Prostate gland (tissue), 2 donors: ENCODE data around the gene RNF213.

Experiments used
- CTCF ChIP-seq, 4 experiments: fragments of 200-600 bp in 2 of 4; fragments of 450-650 bp in 2 of 4; sonication (generic) in 2 of 4; IDR thresholded peaks; 1 replicate in 3 of 4; 2 replicates in 1 of 4; pipeline ENCODE4 v1.5.1; 2016 to 2019; ENCODE audit warnings: antibody characterized with exemption in 4 of 4, mild to moderate bottlenecking in 2 of 4, moderate library complexity in 2 of 4
- POLR2A ChIP-seq: fragments of 450-650 bp; IDR thresholded peaks from one replicate; pipeline ENCODE4 v1.6.1; 2016; ENCODE audit warnings: antibody characterized with exemption, mild to moderate bottlenecking

- TF ChIP-seq CTCF (IDR thresholded peaks at IDR 0.05), result no peak
- TF ChIP-seq POLR2A, result no peak
Observed at GRCh38 chr17:80428796-80429195, 168.1 kb downstream of the RNF213 start.
